Measurements from ENCODE around the gene MRPS12. TPM values are rescaled to one million over a fixed set of nuclear protein-coding genes. Genes with fewer than 3 reads are reported as not detected.

MRPS12 gene
- polyA plus RNA-seq, 3 donors = 17.2 to 81.5 (median 73.0) TPM

- TF ChIP-seq CTCF (IDR thresholded peaks at IDR 0.05) = no peak
- H3K9me3 ChIP-seq (replicated peaks in 1 of 2; ENCODE audit: control insufficient read depth in 1 of 2, insufficient read depth in 1 of 2, low read length in 2 of 2) = no peaks in the 10 kb centered on the region
- H3K27me3 ChIP-seq (ENCODE audit: control insufficient read depth in 2 of 2, insufficient read depth in 2 of 2, low read length in 2 of 2) = peaks cover 0 to 4% of the 10 kb centered on the region in 2 donors
- no peak overlapping the region for H3K27ac ChIP-seq (ENCODE audit: low read depth in 1 of 2, low read length in 2 of 2)
- no peaks in the 10 kb centered on the region for H3K36me3 ChIP-seq (replicated peaks in 1 of 2; ENCODE audit: control insufficient read depth in 1 of 2, insufficient read depth in 2 of 2, low read length in 2 of 2)
- Mint-ChIP-seq H3K4me3 (no peak overlapping the region), H3K4me1 (peaks cover 9% of the 10 kb centered on the region), H3K36me3 (no peaks in the 10 kb centered on the region), H3K27ac (no peak overlapping the region), H3K27me3 (ENCODE audit: low read depth in 3 of 3) (peaks cover 18 to 29% (median 20%) of the 10 kb centered on the region in 3 donors), H3K9me3 (peaks cover 0 to 10% (median 8%) of the 10 kb centered on the region in 7 donors)
- intact Hi-C loops (cut with micrococcal nuclease) = no loop called here
- no peak overlapping the region for H3K4me3 ChIP-seq (replicated peaks in 1 of 3; ENCODE audit: low read depth in 2 of 3, low read length in 3 of 3)
- no peaks in the 10 kb centered on the region for H4K20me1 ChIP-seq (ENCODE audit: insufficient read depth, low read length)
- no peak for DNase-seq
- peaks cover 3 to 6% of the 10 kb centered on the region in 2 donors for H3K4me1 ChIP-seq (ENCODE audit: control insufficient read depth in 1 of 2, insufficient read depth in 2 of 2, low read length in 2 of 2)
- no peak overlapping the region for H2AFZ ChIP-seq (ENCODE audit: insufficient read depth, low read depth, low read length, poor library complexity, severe bottlenecking)
- H3K79me2 ChIP-seq (ENCODE audit: insufficient read depth, low read length) = no peaks in the 10 kb centered on the region
- H3K4me2 ChIP-seq (replicated peaks; ENCODE audit: extremely low read depth, low read length, poor library complexity, severe bottlenecking) = no peak overlapping the region
- 95% methylated on average over 10 of the region's 12 CpGs for WGBS (ENCODE audit: insufficient coverage)
- no peak overlapping the region for H3K9ac ChIP-seq (ENCODE audit: insufficient read depth, low read length, poor library complexity, severe bottlenecking)
These were observed 14.3 kb downstream of the MRPS12 start for GRCh38 chr19:38944981-38945506.

GRCh38 chr19:38945562-38946228, 15.0 kb downstream of the MRPS12 start:
- H3K79me2 ChIP-seq (ENCODE audit: insufficient read depth, low read length) = no peaks in the 10 kb centered on the region
- H3K4me1 ChIP-seq (ENCODE audit: control insufficient read depth in 1 of 2, insufficient read depth in 2 of 2, low read length in 2 of 2) = peaks cover 7 to 10% of the 10 kb centered on the region in 2 donors
- Mint-ChIP-seq H3K27me3 (ENCODE audit: low read depth in 3 of 3) (peaks cover 21 to 31% (median 24%) of the 10 kb centered on the region in 3 donors), H3K36me3 (no peaks in the 10 kb centered on the region), H3K27ac (no peak overlapping the region), H3K4me1 (peaks cover 11% of the 10 kb centered on the region), H3K4me3 (no peak overlapping the region), H3K9me3 (peaks cover 0 to 10% (median 9%) of the 10 kb centered on the region in 7 donors)
- peaks cover 0 to 11% of the 10 kb centered on the region in 2 donors for H3K27me3 ChIP-seq (ENCODE audit: control insufficient read depth in 2 of 2, insufficient read depth in 2 of 2, low read length in 2 of 2)
- DNase-seq = no peak
- no peak overlapping the region for H2AFZ ChIP-seq (ENCODE audit: insufficient read depth, low read depth, low read length, poor library complexity, severe bottlenecking)
- H3K9ac ChIP-seq (ENCODE audit: insufficient read depth, low read length, poor library complexity, severe bottlenecking) = no peak overlapping the region
- TF ChIP-seq CTCF (IDR thresholded peaks at IDR 0.05) = no peak
- H4K20me1 ChIP-seq (ENCODE audit: insufficient read depth, low read length) = no peaks in the 10 kb centered on the region
- H3K4me3 ChIP-seq (replicated peaks in 1 of 3; ENCODE audit: low read depth in 2 of 3, low read length in 3 of 3) = no peak overlapping the region
- no peak overlapping the region for H3K4me2 ChIP-seq (replicated peaks; ENCODE audit: extremely low read depth, low read length, poor library complexity, severe bottlenecking)
- no peaks in the 10 kb centered on the region for H3K36me3 ChIP-seq (replicated peaks in 1 of 2; ENCODE audit: control insufficient read depth in 1 of 2, insufficient read depth in 2 of 2, low read length in 2 of 2)
- intact Hi-C loops (cut with micrococcal nuclease) = loop anchor here in 1 of 2 donors (2.0 kb wide), 1 partner anchor 63 kb away; no protein-coding TSS in a partner anchor
- H3K9me3 ChIP-seq (replicated peaks in 1 of 2; ENCODE audit: control insufficient read depth in 1 of 2, insufficient read depth in 1 of 2, low read length in 2 of 2) = no peaks in the 10 kb centered on the region
- H3K27ac ChIP-seq (ENCODE audit: low read depth in 1 of 2, low read length in 2 of 2) = no peak overlapping the region
- WGBS (ENCODE audit: insufficient coverage) = 89% methylated on average over 2 of the region's 3 CpGs
